ENCODE data around the gene SLC8A3. TPM values are rescaled to one million over a fixed set of nuclear protein-coding genes. Genes with fewer than 3 reads are reported as not detected.

SLC8A3 gene
- total RNA-seq, 4 donors from 2014 or later, result 0.09 to 1.7 (median 0.23) TPM; not detected in 1

GRCh38 chr14:70148911-70149595, 39.7 kb downstream of the SLC8A3 start:
- TF ChIP-seq POLR2A (IDR thresholded peaks at IDR 0.05), result no peak
- no peak for TF ChIP-seq CTCF (IDR thresholded peaks at IDR 0.05)
- intact Hi-C loops (cut with DNase I), result no loop called here
- Histone ChIP-seq H3K36me3 (no peaks in the 10 kb centered on the region), H3K27me3 (no peaks in the 10 kb centered on the region), H3K9me3 (no peaks in the 10 kb centered on the region), H3K4me3 (no peak overlapping the region), H3K27ac (no peak overlapping the region), H3K4me1 (no peaks in the 10 kb centered on the region)
- DNase-seq, result no peak
- 24 to 33% methylated on average over 3 of the region's 3 CpGs for WGBS, 2 donors

- intact Hi-C loops (cut with DNase I), result no loop called here
- no peaks in the 10 kb centered on the region for H3K9me3 ChIP-seq
- H3K4me3 ChIP-seq, result no peak overlapping the region
- TF ChIP-seq POLR2A (IDR thresholded peaks at IDR 0.05) (no peak), CTCF (IDR thresholded peaks at IDR 0.05) (no peak)
- no peaks in the 10 kb centered on the region for H3K36me3 ChIP-seq
- 82 to 84% methylated on average over 3 of the region's 3 CpGs for WGBS, 2 donors
- no peaks in the 10 kb centered on the region for H3K27me3 ChIP-seq
- no peaks in the 10 kb centered on the region for H3K4me1 ChIP-seq
- no peak for DNase-seq
- no peak overlapping the region for H3K27ac ChIP-seq
Observed at GRCh38 chr14:70148351-70148750, 40.4 kb downstream of the SLC8A3 start.

- H3K4me3 ChIP-seq, result no peak overlapping the region
- no peaks in the 10 kb centered on the region for H3K4me1 ChIP-seq
- TF ChIP-seq POLR2A (IDR thresholded peaks at IDR 0.05) (no peak), CTCF (IDR thresholded peaks at IDR 0.05) (no peak)
- peaks cover 0 to 7% (median 0%) of the 10 kb centered on the region in 4 donors for H3K27me3 ChIP-seq
- no peaks in the 10 kb centered on the region for H3K9me3 ChIP-seq
- no peak overlapping the region for H3K27ac ChIP-seq
- no peak for DNase-seq
- intact Hi-C loops (cut with DNase I), result no loop called here
- WGBS, 2 donors, result 64 to 76% methylated on average over 6 of the region's 6 CpGs
- no peaks in the 10 kb centered on the region for H3K36me3 ChIP-seq
Observed at GRCh38 chr14:70144046-70144445, 44.7 kb downstream of the SLC8A3 start.

- H3K4me3 ChIP-seq, result no peak overlapping the region
- intact Hi-C loops (cut with DNase I), result no loop called here
- H3K36me3 ChIP-seq, result no peaks in the 10 kb centered on the region
- no peaks in the 10 kb centered on the region for H3K9me3 ChIP-seq
- peaks cover 0 to 10% (median 0%) of the 10 kb centered on the region in 4 donors for H3K27me3 ChIP-seq
- no peak for DNase-seq
- H3K4me1 ChIP-seq, result no peaks in the 10 kb centered on the region
- no peak overlapping the region for H3K27ac ChIP-seq
- TF ChIP-seq CTCF (IDR thresholded peaks at IDR 0.05), result no peak
- no peak for TF ChIP-seq POLR2A (IDR thresholded peaks at IDR 0.05)
- 62 to 78% methylated on average over 5 of the region's 5 CpGs for WGBS, 2 donors
Observed at GRCh38 chr14:70143306-70143705, 45.4 kb downstream of the SLC8A3 start.

GRCh38 chr14:70140614-70141013, 48.1 kb downstream of the SLC8A3 start:
- Histone ChIP-seq H3K27me3 (peaks cover 0 to 10% (median 0%) of the 10 kb centered on the region in 4 donors), H3K4me1 (no peaks in the 10 kb centered on the region), H3K4me3 (no peak overlapping the region), H3K36me3 (no peaks in the 10 kb centered on the region), H3K27ac (no peak overlapping the region), H3K9me3 (no peaks in the 10 kb centered on the region)
- WGBS, 2 donors, result 25 to 64% methylated on average over 1 of the region's 1 CpG
- intact Hi-C loops (cut with DNase I), result no loop called here
- no peak for TF ChIP-seq POLR2A (IDR thresholded peaks at IDR 0.05)
- DNase-seq, result no peak
